Astrocyte (in vitro differentiated cells and primary cell): ENCODE data around the gene SLC12A8. TPM values are rescaled to one million over a fixed set of nuclear protein-coding genes. Genes with fewer than 3 reads are reported as not detected.
A peak's percentile ranks its signal among the peaks of the same experiment; 100 is the strongest.

Experiments
- DNase-seq: peaks from one replicate; pipeline ENCODE4 v3.0.0-alpha.2; 2010; ENCODE audit warnings: low read depth
- FAIRE-seq: peaks from 2 replicates; lab custom pipeline; 2011; peaks lifted over from hg19 to GRCh38; lab: Jason Lieb, UNC
- H2AFZ ChIP-seq: 2 replicates; pipeline ENCODE4 v1.6.0; 2012; ENCODE audit warnings: low read depth, low read length, inconsistent platforms
- H3K27ac ChIP-seq: 2 replicates; pipeline ENCODE4 v1.5.1; 2011; ENCODE audit warnings: low read depth, low read length, inconsistent platforms
- H3K27me3 ChIP-seq: 2 replicates; pipeline ENCODE4 v1.6.0; 2011; ENCODE audit warnings: low read length, inconsistent platforms; ENCODE audit not compliant: insufficient read depth
- H3K36me3 ChIP-seq: 2 replicates; pipeline ENCODE4 v1.5.1; 2011; ENCODE audit warnings: low read length, inconsistent platforms; ENCODE audit not compliant: insufficient read depth
- H3K4me1 ChIP-seq: 2 replicates; pipeline ENCODE4 v1.5.1; 2011; ENCODE audit warnings: low read length, inconsistent platforms; ENCODE audit not compliant: insufficient read depth
- H3K4me2 ChIP-seq: 2 replicates; pipeline ENCODE4 v1.6.0; 2012; ENCODE audit warnings: low read length, inconsistent platforms
- H3K4me3 ChIP-seq: 2 replicates; pipeline ENCODE4 v1.5.1; 2011; ENCODE audit warnings: low read depth, mild to moderate bottlenecking, low read length, inconsistent platforms; ENCODE audit not compliant: insufficient read depth
- H3K79me2 ChIP-seq: 2 replicates; pipeline ENCODE4 v1.6.0; 2012; ENCODE audit warnings: mild to moderate bottlenecking, low read length, inconsistent platforms; ENCODE audit not compliant: insufficient read depth
- H3K9ac ChIP-seq: 2 replicates; pipeline ENCODE4 v1.6.0; 2012; ENCODE audit warnings: mild to moderate bottlenecking, low read length, inconsistent platforms
- H3K9me3 ChIP-seq: 2 replicates; pipeline ENCODE4 v1.5.1; 2012; ENCODE audit warnings: low read depth, mild to moderate bottlenecking, low read length, inconsistent platforms; ENCODE audit not compliant: insufficient read depth
- H4K20me1 ChIP-seq: 2 replicates; pipeline ENCODE4 v1.6.0; 2012; ENCODE audit warnings: low read length, inconsistent platforms; ENCODE audit not compliant: insufficient read depth
- H3K27ac Mint-ChIP-seq: one replicate; pipeline ENCODE4 v1.8.0; 2021; ENCODE audit warnings: mild to moderate bottlenecking, mixed read lengths; ENCODE audit not compliant: unreplicated experiment
- H3K27me3 Mint-ChIP-seq: one replicate; pipeline ENCODE4 v1.8.0; 2021; ENCODE audit warnings: low read depth, mixed read lengths; ENCODE audit not compliant: unreplicated experiment
- H3K36me3 Mint-ChIP-seq: one replicate; pipeline ENCODE4 v1.8.0; 2021; ENCODE audit warnings: low read depth, mixed read lengths; ENCODE audit not compliant: unreplicated experiment
- H3K4me1 Mint-ChIP-seq: one replicate; pipeline ENCODE4 v1.8.0; 2021; ENCODE audit warnings: low read depth, mixed read lengths; ENCODE audit not compliant: unreplicated experiment
- H3K4me3 Mint-ChIP-seq: one replicate; pipeline ENCODE4 v1.8.0; 2021; ENCODE audit warnings: mild to moderate bottlenecking, moderate library complexity, mixed read lengths; ENCODE audit not compliant: unreplicated experiment
- H3K9me3 Mint-ChIP-seq: one replicate; pipeline ENCODE4 v1.8.0; 2021; ENCODE audit warnings: mild to moderate bottlenecking, mixed read lengths; ENCODE audit not compliant: unreplicated experiment
- CTCF ChIP-seq: IDR thresholded peaks from 2 replicates; pipeline ENCODE4 v1.5.1; 2011; ENCODE audit warnings: low read depth, mild to moderate bottlenecking, inconsistent platforms, low read length, moderate library complexity; ENCODE audit not compliant: insufficient read depth
- EZH2 ChIP-seq: IDR thresholded peaks from 2 replicates; pipeline ENCODE4 v1.6.1; 2012; ENCODE audit warnings: mild to moderate bottlenecking, low read length, inconsistent platforms; ENCODE audit not compliant: insufficient read depth
- microRNA-seq: library from miRNA; unstranded; fragments of <30 nt; microRNA quantifications from one replicate; pipeline ENCODE4 v1.2.0, GENCODE V29; 2020
- total RNA-seq: library from RNA; stranded (reverse); gene quantifications from 2 replicates; pipeline ENCODE4 v1.2.1, GENCODE V29; 2021

SLC12A8 gene
- total RNA-seq, 1 donor from 2014 or later: 4.2 TPM

DNA sequence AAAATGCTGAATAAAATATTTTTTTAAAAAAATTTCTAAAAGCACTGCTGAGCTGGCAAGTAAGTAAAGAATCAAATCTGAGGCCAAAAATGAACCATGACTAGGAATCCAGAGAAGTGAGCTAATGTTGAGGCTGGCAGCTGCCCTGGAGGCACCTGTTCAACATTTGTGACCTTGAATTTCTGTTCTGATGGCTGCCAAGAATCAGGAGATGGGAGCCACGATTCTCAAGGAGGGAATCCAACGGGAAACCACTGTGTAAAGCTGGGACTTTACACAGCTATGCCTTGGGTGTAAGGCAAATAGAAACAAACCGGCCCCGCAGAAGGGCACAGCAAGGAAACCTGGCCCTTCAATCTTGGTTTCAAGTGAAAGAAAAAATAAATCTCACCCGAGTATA lies 179.4 kb downstream of the SLC12A8 start:
- no peaks in the 10 kb centered on the region for H3K9me3 ChIP-seq
- Mint-ChIP-seq H3K36me3 (peaks cover 27% of the 10 kb centered on the region), H3K4me1 (peaks cover 19% of the 10 kb centered on the region), H3K27me3 (no peaks in the 10 kb centered on the region), H3K9me3 (peaks cover 7% of the 10 kb centered on the region), H3K27ac (no peak overlapping the region), H3K4me3 (no peak overlapping the region)
- no peak for TF ChIP-seq EZH2
- no peak for TF ChIP-seq CTCF
- H3K4me1 ChIP-seq: peaks cover 8% of the 10 kb centered on the region
- no peak for DNase-seq
- no peaks in the 10 kb centered on the region for H3K27me3 ChIP-seq
- no peak overlapping the region for H3K4me3 ChIP-seq
- H3K27ac ChIP-seq: no peak overlapping the region
- no peak overlapping the region for H2AFZ ChIP-seq
- peaks cover 81% of the 10 kb centered on the region for H4K20me1 ChIP-seq
- peaks cover 87% of the 10 kb centered on the region for H3K79me2 ChIP-seq
- H3K4me2 ChIP-seq: no peak overlapping the region
- FAIRE-seq: no peak
- peaks cover 12% of the 10 kb centered on the region for H3K36me3 ChIP-seq
- H3K9ac ChIP-seq: no peak overlapping the region

GRCh38 chr3:125032683-125033082 lies 179.9 kb downstream of the SLC12A8 start:
- no peak overlapping the region for H2AFZ ChIP-seq
- peak overlapping the region; percentile 0 for H3K4me2 ChIP-seq
- Mint-ChIP-seq H3K4me3 (no peak overlapping the region), H3K27me3 (no peaks in the 10 kb centered on the region), H3K36me3 (peaks cover 27% of the 10 kb centered on the region), H3K9me3 (peaks cover 7% of the 10 kb centered on the region), H3K4me1 (peaks cover 19% of the 10 kb centered on the region), H3K27ac (no peak overlapping the region)
- H3K27ac ChIP-seq: no peak overlapping the region
- H3K9ac ChIP-seq: no peak overlapping the region
- H3K4me3 ChIP-seq: no peak overlapping the region
- peaks cover 14% of the 10 kb centered on the region for H3K36me3 ChIP-seq
- H3K9me3 ChIP-seq: no peaks in the 10 kb centered on the region
- TF ChIP-seq EZH2 (no peak), CTCF (no peak)
- peaks cover 82% of the 10 kb centered on the region for H3K79me2 ChIP-seq
- H4K20me1 ChIP-seq: peaks cover 81% of the 10 kb centered on the region
- FAIRE-seq: no peak
- H3K27me3 ChIP-seq: no peaks in the 10 kb centered on the region
- no peak for DNase-seq
- H3K4me1 ChIP-seq: peaks cover 8% of the 10 kb centered on the region

Small RNA genes within 50 kb of the gene (microRNA-seq; reads per million reads assigned to microRNA genes)
- gene MIR5092: not detected

Other genes starting within 250 kb of the SLC12A8 start
- gene HEG1, start 156.8 kb downstream of the SLC12A8 start, total RNA-seq: 62.1 and 65.7 TPM in 2 replicates
- gene ZNF148, start 162.6 kb upstream of the SLC12A8 start, total RNA-seq: 44.5 and 47.2 TPM in 2 replicates